ENCODE measurements around the gene FBN2.

GRCh38 chr5:128331261-128331660 is 206.8 kb downstream of the FBN2 start:
- TF ChIP-seq CTCF (IDR thresholded peaks at IDR 0.05; ENCODE audit: poor library complexity) (no peak), EZH2phosphoT487 (IDR thresholded peaks at IDR 0.05; ENCODE audit: low read depth, severe bottlenecking, unreplicated experiment) (no peak), EZH2 (IDR thresholded peaks at IDR 0.05; ENCODE audit: borderline replicate concordance) (no peak)
